ENCODE results near the gene PNISR.

Gene PNISR

GRCh38 chr6:99402448-99402847, 22.7 kb downstream of the PNISR start:
- no peak for DNase-seq (ENCODE audit: low read depth in 2 of 2)

- DNase-seq (ENCODE audit: low read depth in 2 of 2), result no peak
Measured at GRCh38 chr6:99397287-99397686, 27.8 kb downstream of the PNISR start.

GRCh38 chr6:99393698-99394531, 31.2 kb downstream of the PNISR start, which contains the start of gene COQ3:
Gene COQ3 (minus strand): TSS chr6:99394195. CDS start chr6:99394179, 16 bp downstream.
- peak; percentile 42 to 47 for DNase-seq (ENCODE audit: low read depth in 2 of 2)

- no peak for DNase-seq (ENCODE audit: low read depth in 2 of 2)
Measured at GRCh38 chr6:99393366-99393697, 31.8 kb downstream of the PNISR start.

GRCh38 chr6:99390896-99391295, 34.2 kb downstream of the PNISR start:
- DNase-seq (ENCODE audit: low read depth in 2 of 2), result no peak

- DNase-seq (ENCODE audit: low read depth in 2 of 2), result no peak
Measured at GRCh38 chr6:99384507-99384906, 40.6 kb downstream of the PNISR start.

DNA sequence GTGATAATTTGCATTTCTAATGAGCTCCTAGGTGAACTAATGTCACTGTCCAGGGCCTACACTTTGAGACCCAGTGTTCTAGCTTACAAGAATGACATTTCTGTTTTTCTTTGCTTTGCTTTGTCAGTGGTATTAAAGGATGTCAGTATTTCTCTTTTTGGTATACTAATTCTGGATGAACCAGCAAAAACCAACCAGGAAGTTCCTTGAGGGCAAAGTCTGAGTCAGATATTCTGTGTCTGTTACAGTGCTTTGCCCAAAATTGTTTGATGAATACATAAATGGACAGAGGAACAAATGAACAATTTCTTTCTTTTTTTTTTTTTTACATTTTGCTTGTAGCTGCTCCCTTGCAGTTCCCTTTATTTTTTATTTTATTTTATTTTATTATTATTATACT, 46.5 kb downstream of the PNISR start:
- no peak for DNase-seq (ENCODE audit: low read depth in 2 of 2)

DNA sequence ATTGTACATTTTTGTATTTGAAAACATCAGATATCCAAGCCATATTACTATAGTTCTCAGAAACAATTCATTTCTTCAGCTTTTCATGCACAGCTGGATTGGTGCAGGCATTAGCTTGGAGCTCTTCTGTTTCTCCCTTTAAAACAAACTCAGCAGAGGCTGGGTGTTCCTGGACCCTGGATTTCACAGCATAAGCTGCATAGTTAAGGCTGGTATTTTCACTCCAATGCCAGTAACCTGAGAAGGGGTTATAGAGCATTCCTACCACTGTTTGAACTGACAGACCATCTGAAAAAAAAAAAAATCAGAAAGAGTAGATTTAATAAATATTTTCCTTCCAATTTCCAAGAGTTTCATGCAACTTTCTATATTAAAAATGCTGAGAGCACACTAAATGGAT, 55.6 kb downstream of the PNISR start:
- DNase-seq (ENCODE audit: low read depth in 2 of 2), result no peak

- DNase-seq (ENCODE audit: low read depth in 2 of 2), result no peak
Measured at GRCh38 chr6:99366852-99367251, 58.3 kb downstream of the PNISR start.

- no peak for DNase-seq (ENCODE audit: low read depth in 2 of 2)
Measured at GRCh38 chr6:99364026-99364425, 61.1 kb downstream of the PNISR start.

GRCh38 chr6:99362678-99363268, 62.3 kb downstream of the PNISR start:
- no peak for DNase-seq (ENCODE audit: low read depth in 2 of 2)

DNA sequence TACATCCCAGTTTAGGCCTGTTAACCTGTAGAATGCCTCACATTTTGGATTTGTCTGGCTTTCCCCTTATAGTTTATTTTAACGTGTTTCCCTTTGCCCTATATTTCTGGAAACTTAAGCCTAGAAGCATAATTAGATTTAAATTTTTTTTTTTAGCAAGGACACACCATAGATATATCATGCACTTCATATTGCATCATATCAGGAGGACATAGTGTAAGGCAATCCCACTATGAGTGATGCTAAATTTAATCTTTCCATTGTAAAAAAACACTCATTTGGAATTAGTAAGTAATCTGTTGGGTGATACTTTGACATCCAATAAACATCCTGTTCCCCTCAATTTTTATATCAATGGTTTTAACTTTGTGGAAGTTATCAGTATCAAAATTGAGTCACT, 65.3 kb downstream of the PNISR start:
- DNase-seq (ENCODE audit: low read depth in 2 of 2), result no peak

GRCh38 chr6:99356641-99357040, 68.5 kb downstream of the PNISR start:
- DNase-seq (ENCODE audit: low read depth in 2 of 2), result no peak

GRCh38 chr6:99354983-99355382, 70.1 kb downstream of the PNISR start:
- DNase-seq (ENCODE audit: low read depth in 2 of 2), result no peak

- no peak for DNase-seq (ENCODE audit: low read depth in 2 of 2)
Measured at GRCh38 chr6:99353126-99353525, 72.0 kb downstream of the PNISR start.

GRCh38 chr6:99350573-99350972, 74.5 kb downstream of the PNISR start:
- no peak for DNase-seq (ENCODE audit: low read depth in 2 of 2)

DNA sequence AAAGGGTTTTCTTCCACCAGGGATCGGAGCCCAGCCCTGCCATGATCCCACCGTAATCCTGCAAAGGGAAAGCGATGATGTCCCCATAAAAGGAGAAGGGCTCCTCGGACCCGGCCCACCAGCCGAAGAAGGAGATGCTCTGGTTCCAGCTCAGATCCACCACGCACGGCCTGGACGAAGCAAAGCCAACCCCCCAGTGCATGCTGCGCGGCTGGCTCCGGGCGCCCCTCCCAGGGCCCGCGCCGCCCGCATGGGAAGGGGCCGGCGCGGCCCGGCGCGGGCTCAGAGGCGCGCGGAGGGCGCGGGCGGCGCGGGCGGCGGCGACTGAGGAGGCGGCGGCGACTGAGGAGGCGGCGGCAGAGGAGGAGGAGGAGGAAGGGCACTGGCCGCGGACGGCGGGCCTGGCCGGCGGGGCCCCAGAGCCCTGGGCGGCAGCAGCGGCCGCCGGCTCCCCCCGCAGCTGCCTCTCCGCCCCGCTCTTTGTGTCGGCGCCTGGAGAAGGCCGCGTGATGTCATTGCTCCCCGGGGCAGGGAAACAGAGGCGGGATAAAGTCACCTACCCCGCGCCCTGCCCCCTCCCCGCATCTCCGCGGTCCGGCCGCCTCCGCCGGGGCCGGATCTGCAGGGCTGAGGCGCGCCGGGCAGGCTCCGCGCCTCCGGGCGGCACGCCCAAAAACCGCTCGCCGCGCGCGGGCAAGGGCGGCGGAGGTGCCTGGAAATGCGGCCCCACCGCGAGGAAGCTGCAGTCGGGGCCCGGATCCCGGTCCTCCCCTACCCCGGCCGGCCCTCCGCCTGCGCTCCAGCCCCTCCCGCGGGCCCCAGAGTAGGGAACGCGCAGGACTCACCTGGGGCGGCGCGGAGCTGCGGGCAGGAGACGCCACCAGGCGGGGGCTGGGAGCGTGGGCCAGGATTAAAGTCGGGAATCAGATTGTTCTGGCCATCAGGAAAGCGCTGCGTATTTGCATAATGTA, 75.7 kb downstream of the PNISR start, which contains the start of gene FAXC:
FAXC (minus strand) TSS at position 504 of the 971 bp plus-strand sequence; CDS start at position 202, 302 bp downstream.
- no peak for DNase-seq (ENCODE audit: low read depth in 2 of 2)

DNA sequence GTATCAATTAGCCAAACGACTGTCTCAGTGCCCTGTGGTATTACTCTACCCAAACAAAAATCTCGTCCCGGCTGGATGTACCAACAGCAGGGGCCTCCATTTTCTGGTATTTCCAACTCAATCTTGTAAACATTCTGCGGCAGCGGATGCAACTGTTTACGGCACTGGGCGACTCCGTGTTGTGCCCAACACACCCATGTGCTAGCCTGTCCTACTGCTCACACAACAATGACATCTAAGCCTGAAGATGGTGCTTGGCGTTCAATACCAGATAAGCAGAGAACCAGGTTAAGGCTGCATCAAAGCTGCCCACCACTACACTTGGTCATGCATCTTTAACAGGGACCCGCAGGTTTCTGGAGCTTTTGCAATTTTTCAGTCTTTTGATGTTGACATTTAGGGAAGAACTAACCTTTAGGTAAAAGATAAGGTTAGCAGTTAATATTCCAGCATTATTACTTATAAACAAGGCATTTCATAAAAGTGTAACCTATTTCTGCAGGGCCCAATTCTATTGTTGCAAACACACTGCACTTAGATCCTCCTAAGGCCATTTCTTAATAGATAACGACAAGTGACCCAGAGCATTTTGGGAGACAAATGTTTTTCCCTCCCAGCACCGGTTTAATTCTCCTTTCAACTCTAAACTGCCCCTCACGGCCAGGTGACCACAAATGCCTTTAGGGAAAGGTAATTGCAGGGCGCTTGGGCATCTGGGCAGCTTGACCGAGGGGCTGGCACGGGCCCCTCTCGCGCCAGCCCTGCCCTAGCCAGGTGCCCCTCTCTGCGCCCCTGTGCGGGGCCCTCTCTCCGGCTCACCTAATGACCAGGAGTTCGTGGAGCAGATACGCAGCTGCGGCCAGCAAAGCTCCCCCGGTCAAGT, 76.6 kb downstream of the PNISR start:
- DNase-seq (ENCODE audit: low read depth in 2 of 2), result no peak

All from fibroblast of skin of left biceps (primary cell).